K562 (cell line): Measurements from ENCODE around the gene TARP.

Experiments used
- ATF4 ChIP-seq: fragments of 450-650 bp; formaldehyde crosslinking; IDR thresholded peaks from 2 replicates; pipeline ENCODE4 v1.4.0; 2022; ENCODE audit warnings: mild to moderate bottlenecking, moderate library complexity
- CCNT2 ChIP-seq: IDR thresholded peaks from 2 replicates; pipeline ENCODE4 v1.6.1; 2011; ENCODE audit warnings: borderline replicate concordance, low read depth, mild to moderate bottlenecking, moderate library complexity, mixed read lengths, low read length; ENCODE audit not compliant: insufficient read length; ENCODE audit errors: extremely low read depth
- E2F1 ChIP-seq: sonication (generic); formaldehyde crosslinking; IDR thresholded peaks from 2 replicates; pipeline ENCODE4 v1.8.1; 2023; ENCODE audit warnings: mild to moderate bottlenecking, missing genetic modification reagents, moderate library complexity
- ETV5 ChIP-seq: sonication (generic); formaldehyde crosslinking; IDR thresholded peaks from 2 replicates; pipeline ENCODE4 v1.4.0; 2020; ENCODE audit warnings: low read depth, mild to moderate bottlenecking, missing genetic modification reagents
- MCM7 ChIP-seq, 2 experiments: fragments of 450-650 bp; IDR thresholded peaks; 2 replicates each; pipeline ENCODE4 v1.6.1; 2016 to 2018
- MECOM ChIP-seq: fragments of 250-450 bp; sonication (Bioruptor Pico); IDR thresholded peaks from 2 replicates; pipeline ENCODE4 v1.8.0; 2022; ENCODE audit warnings: inconsistent platforms
- NFATC3 ChIP-seq: fragments of 450-650 bp; IDR thresholded peaks from 2 replicates; pipeline ENCODE4 v1.6.1; 2017; ENCODE audit warnings: mild to moderate bottlenecking
- PML ChIP-seq: IDR thresholded peaks from 2 replicates; pipeline ENCODE4 v1.6.1; 2012; ENCODE audit warnings: low read length, inconsistent platforms
- POLR2A ChIP-seq: fragments of 450-650 bp; conservative IDR thresholded peaks from 2 replicates; pipeline ENCODE4 v1.6.1; 2016
- POLR2H ChIP-seq: IDR thresholded peaks from 2 replicates; pipeline ENCODE4 v1.6.1; 2016; ENCODE audit warnings: missing genetic modification characterization, low read depth, mild to moderate bottlenecking, control low read depth, missing compliant biosample characterization, moderate library complexity
- RB1 ChIP-seq: fragments of 450-650 bp; IDR thresholded peaks from 2 replicates; pipeline ENCODE4 v1.6.1; 2017; ENCODE audit warnings: low read depth, mild to moderate bottlenecking
- TBP ChIP-seq: optimal IDR thresholded peaks from 2 replicates; pipeline ENCODE3; 2011; ENCODE audit warnings: low read depth, low read length, improper control_type of control experiment
- TCF7L2 ChIP-seq: fragments of 150-350 bp; IDR thresholded peaks from 2 replicates; pipeline ENCODE4 v1.6.1; 2016; ENCODE audit warnings: low read depth, mild to moderate bottlenecking, low read length, moderate library complexity
- ZFP1 ChIP-seq: fragments of 450-650 bp; formaldehyde crosslinking; IDR thresholded peaks from 2 replicates; pipeline ENCODE4 v1.4.0; 2020; ENCODE audit warnings: mild to moderate bottlenecking, mixed read lengths
- ZNF584 ChIP-seq: fragments of 200-800 bp; sonication (Bioruptor generic); IDR thresholded peaks from 2 replicates; pipeline ENCODE4 v1.6.1; 2016; ENCODE audit warnings: low read depth, mild to moderate bottlenecking, missing genetic modification characterization, missing compliant biosample characterization
- TF ChIP-seq, protein P1 (sequence below): fragments of 200-800 bp; sonication (Bioruptor generic); IDR thresholded peaks from 2 replicates; pipeline ENCODE4 v1.6.1; 2017; ENCODE audit warnings: missing genetic modification characterization, missing compliant biosample characterization
- TF ChIP-seq, protein P2 (sequence below): sonication (generic); formaldehyde crosslinking; IDR thresholded peaks from 2 replicates; pipeline ENCODE4 v1.8.0; 2022; ENCODE audit warnings: mild to moderate bottlenecking, missing genetic modification reagents

TARP gene

GRCh38 chr7:38311329-38311937, 38.0 kb upstream of the TARP start (continued):
- TF ChIP-seq, protein P1, sequence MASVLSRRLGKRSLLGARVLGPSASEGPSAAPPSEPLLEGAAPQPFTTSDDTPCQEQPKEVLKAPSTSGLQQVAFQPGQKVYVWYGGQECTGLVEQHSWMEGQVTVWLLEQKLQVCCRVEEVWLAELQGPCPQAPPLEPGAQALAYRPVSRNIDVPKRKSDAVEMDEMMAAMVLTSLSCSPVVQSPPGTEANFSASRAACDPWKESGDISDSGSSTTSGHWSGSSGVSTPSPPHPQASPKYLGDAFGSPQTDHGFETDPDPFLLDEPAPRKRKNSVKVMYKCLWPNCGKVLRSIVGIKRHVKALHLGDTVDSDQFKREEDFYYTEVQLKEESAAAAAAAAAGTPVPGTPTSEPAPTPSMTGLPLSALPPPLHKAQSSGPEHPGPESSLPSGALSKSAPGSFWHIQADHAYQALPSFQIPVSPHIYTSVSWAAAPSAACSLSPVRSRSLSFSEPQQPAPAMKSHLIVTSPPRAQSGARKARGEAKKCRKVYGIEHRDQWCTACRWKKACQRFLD (CRISPR knock-in tag) = no peak
- no peak for TF ChIP-seq E2F1
- no peak for TF ChIP-seq NFATC3
- TF ChIP-seq TBP = peak; percentile 59
- TF ChIP-seq MECOM (CRISPR knock-in tag) = no peak
- peak; percentile 87 for TF ChIP-seq POLR2A
- TF ChIP-seq, protein P2, sequence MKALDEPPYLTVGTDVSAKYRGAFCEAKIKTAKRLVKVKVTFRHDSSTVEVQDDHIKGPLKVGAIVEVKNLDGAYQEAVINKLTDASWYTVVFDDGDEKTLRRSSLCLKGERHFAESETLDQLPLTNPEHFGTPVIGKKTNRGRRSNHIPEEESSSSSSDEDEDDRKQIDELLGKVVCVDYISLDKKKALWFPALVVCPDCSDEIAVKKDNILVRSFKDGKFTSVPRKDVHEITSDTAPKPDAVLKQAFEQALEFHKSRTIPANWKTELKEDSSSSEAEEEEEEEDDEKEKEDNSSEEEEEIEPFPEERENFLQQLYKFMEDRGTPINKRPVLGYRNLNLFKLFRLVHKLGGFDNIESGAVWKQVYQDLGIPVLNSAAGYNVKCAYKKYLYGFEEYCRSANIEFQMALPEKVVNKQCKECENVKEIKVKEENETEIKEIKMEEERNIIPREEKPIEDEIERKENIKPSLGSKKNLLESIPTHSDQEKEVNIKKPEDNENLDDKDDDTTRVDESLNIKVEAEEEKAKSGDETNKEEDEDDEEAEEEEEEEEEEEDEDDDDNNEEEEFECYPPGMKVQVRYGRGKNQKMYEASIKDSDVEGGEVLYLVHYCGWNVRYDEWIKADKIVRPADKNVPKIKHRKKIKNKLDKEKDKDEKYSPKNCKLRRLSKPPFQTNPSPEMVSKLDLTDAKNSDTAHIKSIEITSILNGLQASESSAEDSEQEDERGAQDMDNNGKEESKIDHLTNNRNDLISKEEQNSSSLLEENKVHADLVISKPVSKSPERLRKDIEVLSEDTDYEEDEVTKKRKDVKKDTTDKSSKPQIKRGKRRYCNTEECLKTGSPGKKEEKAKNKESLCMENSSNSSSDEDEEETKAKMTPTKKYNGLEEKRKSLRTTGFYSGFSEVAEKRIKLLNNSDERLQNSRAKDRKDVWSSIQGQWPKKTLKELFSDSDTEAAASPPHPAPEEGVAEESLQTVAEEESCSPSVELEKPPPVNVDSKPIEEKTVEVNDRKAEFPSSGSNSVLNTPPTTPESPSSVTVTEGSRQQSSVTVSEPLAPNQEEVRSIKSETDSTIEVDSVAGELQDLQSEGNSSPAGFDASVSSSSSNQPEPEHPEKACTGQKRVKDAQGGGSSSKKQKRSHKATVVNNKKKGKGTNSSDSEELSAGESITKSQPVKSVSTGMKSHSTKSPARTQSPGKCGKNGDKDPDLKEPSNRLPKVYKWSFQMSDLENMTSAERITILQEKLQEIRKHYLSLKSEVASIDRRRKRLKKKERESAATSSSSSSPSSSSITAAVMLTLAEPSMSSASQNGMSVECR = no peak
- TF ChIP-seq RB1 = peak; percentile 40; the same call in 1 of the 2 replicates
- peak; percentile 85 for TF ChIP-seq ETV5 (CRISPR knock-in tag)
- TF ChIP-seq ZNF584 (CRISPR knock-in tag) = no peak
- peak; percentile 62 for TF ChIP-seq POLR2H (tag)
- no peak for TF ChIP-seq MCM7 (IDR thresholded peaks at IDR 0.05)
- no peak for TF ChIP-seq TCF7L2
- TF ChIP-seq ATF4 (CRISPR knock-in tag) = no peak
- TF ChIP-seq CCNT2 = no peak
- no peak for TF ChIP-seq PML
- no peak for TF ChIP-seq ZFP1 (CRISPR knock-in tag)
